Upper lobe of left lung (tissue), 6 donors: ENCODE results near the gene TPPP. TPM values are rescaled to one million over a fixed set of nuclear protein-coding genes. Genes with fewer than 3 reads are reported as not detected.
A peak's percentile ranks its signal among the peaks of the same experiment; 100 is the strongest.
"Not testable (repeated sequence)": the region's sequence is repeated elsewhere in the genome, so short reads cannot be mapped to it uniquely, and the experiment has no call there.

Source experiments
- ATAC-seq, 2 donors: fragments of 200-7000 bp; cut with Tn5 transposase; one replicate each; pipeline ENCODE4 v1.9.1; 2022; ENCODE audit warnings: mild to moderate bottlenecking in 2 of 2, moderate library complexity in 2 of 2; ENCODE audit not compliant: low FRiP score in 2 of 2
- DNase-seq, 2 donors: peaks; one replicate each; pipeline ENCODE4 v3.0.0-alpha.2; 2019 to 2020
- H3K27ac ChIP-seq, 4 donors: fragments of 200-600 bp; sonication (generic); one replicate each; pipeline ENCODE4 v1.5.1; 2016 to 2019
- H3K27me3 ChIP-seq, 4 donors: fragments of 200-600 bp; sonication (generic); one replicate each; pipeline ENCODE4 v1.5.1; 2017 to 2019
- H3K36me3 ChIP-seq, 4 donors: fragments of 200-600 bp; sonication (generic); one replicate each; pipeline ENCODE4 v1.5.1; 2016 to 2019
- H3K4me1 ChIP-seq, 4 donors: fragments of 200-600 bp; sonication (generic); one replicate each; pipeline ENCODE4 v1.5.1; 2018 to 2019
- H3K4me3 ChIP-seq, 4 donors: fragments of 200-600 bp; sonication (generic); one replicate each; pipeline ENCODE4 v1.5.1; 2017 to 2019; ENCODE audit warnings: mild to moderate bottlenecking in 2 of 4, moderate library complexity in 1 of 4
- H3K9me3 ChIP-seq, 4 donors: fragments of 200-600 bp; sonication (generic); one replicate each; pipeline ENCODE4 v1.5.1; 2018 to 2019
- CTCF ChIP-seq, 6 experiments: fragments of 450-650 bp in 4 of 6; fragments of 200-600 bp in 2 of 6; sonication (generic) in 2 of 6; IDR thresholded peaks; one replicate each; pipeline ENCODE4 v1.5.1; 2016 to 2019; ENCODE audit warnings: antibody characterized with exemption in 6 of 6
- EP300 ChIP-seq, 4 donors: sonication (generic); formaldehyde crosslinking; IDR thresholded peaks; one replicate each; pipeline ENCODE4 v1.5.1; 2017; ENCODE audit warnings: antibody characterized with exemption in 4 of 4, control low read depth in 2 of 4
- POLR2A ChIP-seq, 4 donors: fragments of 450-650 bp; IDR thresholded peaks; one replicate each; pipeline ENCODE4 v1.5.1; 2016 to 2017; ENCODE audit warnings: antibody characterized with exemption in 4 of 4, mild to moderate bottlenecking in 2 of 4
- POLR2AphosphoS5 ChIP-seq, 2 donors: sonication (generic); formaldehyde crosslinking; IDR thresholded peaks; one replicate each; pipeline ENCODE4 v1.5.1; 2017; ENCODE audit warnings: antibody characterized with exemption in 2 of 2
- WGBS, 2 donors: methylation state at CpG; one replicate each; pipeline ENCODE4 v1.1.5; 2017 to 2018; 5-methylcytosine and 5-hydroxymethylcytosine counted together
- total RNA-seq, 6 donors: library from RNA; depleted of rRNA in 4 of 6; stranded (reverse); fragments of >200 nt in 4 of 6; gene quantifications; one replicate each; pipeline versions ENCODE4 v1.1.0 to v1.2.1, GENCODE V29; 2016 to 2021
- donor health status: DM: no; HTN: no; CAD: no; lungs with moderate emphysema.
- donor health status: DM: no; HTN: yes; CAD: no; lungs with severe emphysema.

TPPP gene
- total RNA-seq, 6 donors from 2014 or later = 14.3 to 42.7 (median 19.1) TPM

GRCh38 chr5:717143-717542, 24.0 kb upstream of the TPPP start:
- 52 to 86% methylated on average over 7 of the region's 7 CpGs for WGBS, 2 donors
- DNase-seq (no peak), ATAC-seq (peak in 1 of 2 donors; percentile 35)
- Histone ChIP-seq H3K9me3 (peaks cover 0 to 9% (median 4%) of the 10 kb centered on the region in 4 donors), H3K27me3 (no peaks in the 10 kb centered on the region), H3K27ac (peak overlapping the region in 2 of 4 donors; percentile 7 to 40), H3K4me1 (no peaks in the 10 kb centered on the region), H3K4me3 (no peak overlapping the region), H3K36me3 (no peaks in the 10 kb centered on the region)
- TF ChIP-seq POLR2AphosphoS5 (IDR thresholded peaks at IDR 0.05) (no peak), EP300 (IDR thresholded peaks at IDR 0.05) (no peak), CTCF (IDR thresholded peaks at IDR 0.05) (no peak), POLR2A (IDR thresholded peaks at IDR 0.05) (no peak)

GRCh38 chr5:716740-717139, 23.6 kb upstream of the TPPP start:
- peak overlapping the region in 2 of 4 donors; percentile 7 to 40 for H3K27ac ChIP-seq
- ATAC-seq = peak; percentile 24 to 65
- not testable (repeated sequence) for H3K9me3 ChIP-seq, H3K4me3 ChIP-seq, H3K27me3 ChIP-seq, DNase-seq, H3K4me1 ChIP-seq, H3K36me3 ChIP-seq
- WGBS, 2 donors = 62 to 64% methylated on average over 4 of the region's 4 CpGs

GRCh38 chr5:715636-716035, 22.5 kb upstream of the TPPP start:
- H3K36me3 ChIP-seq, ATAC-seq, DNase-seq, H3K4me3 ChIP-seq, H3K27ac ChIP-seq, H3K4me1 ChIP-seq, H3K27me3 ChIP-seq, H3K9me3 ChIP-seq: not testable (repeated sequence)
- 86 to 90% methylated on average over 3 to 4 of the region's 4 CpGs for WGBS, 2 donors

- WGBS, 2 donors = 66 to 77% methylated on average over 6 to 8 of the region's 8 CpGs
- not testable (repeated sequence) for H3K36me3 ChIP-seq, H3K4me3 ChIP-seq, H3K4me1 ChIP-seq, DNase-seq, ATAC-seq, H3K27me3 ChIP-seq, H3K27ac ChIP-seq, H3K9me3 ChIP-seq
Observed at GRCh38 chr5:714215-715118, 21.3 kb upstream of the TPPP start.

GRCh38 chr5:713686-714085, 20.5 kb upstream of the TPPP start:
- not testable (repeated sequence) for ATAC-seq, DNase-seq, H3K4me1 ChIP-seq, H3K9me3 ChIP-seq, H3K27me3 ChIP-seq, H3K27ac ChIP-seq, H3K36me3 ChIP-seq, H3K4me3 ChIP-seq
- WGBS, 2 donors = 56 to 71% methylated on average over 3 of the region's 3 CpGs

GRCh38 chr5:708848-709517, 15.8 kb upstream of the TPPP start:
- ATAC-seq, DNase-seq, H3K4me3 ChIP-seq, H3K36me3 ChIP-seq, H3K27ac ChIP-seq, H3K27me3 ChIP-seq, H3K9me3 ChIP-seq, H3K4me1 ChIP-seq: not testable (repeated sequence)
- WGBS, 2 donors = 76 to 94% methylated on average over 2 of the region's 3 CpGs

GRCh38 chr5:708374-708773, 15.2 kb upstream of the TPPP start:
- 83 to 97% methylated on average over 4 of the region's 4 CpGs for WGBS, 2 donors
- not testable (repeated sequence) for DNase-seq, ATAC-seq

GRCh38 chr5:706127-706526, 13.0 kb upstream of the TPPP start:
- 44 to 47% methylated on average over 7 of the region's 7 CpGs for WGBS, 2 donors

More at GRCh38 chr5:708374-708773, 15.2 kb upstream of the TPPP start:
- not testable (repeated sequence) for H3K27ac ChIP-seq, H3K27me3 ChIP-seq, H3K4me1 ChIP-seq, H3K36me3 ChIP-seq, H3K4me3 ChIP-seq, H3K9me3 ChIP-seq

GRCh38 chr5:696753-697702, 3.9 kb upstream of the TPPP start:
- H3K27ac ChIP-seq, ATAC-seq, H3K9me3 ChIP-seq, H3K36me3 ChIP-seq, DNase-seq, H3K4me3 ChIP-seq, H3K27me3 ChIP-seq: not testable (repeated sequence)
- H3K4me1 ChIP-seq = peaks cover 0 to 17% (median 4%) of the 10 kb centered on the region in 4 donors
- WGBS, 2 donors = 78 to 91% methylated on average over 12 to 20 of the region's 21 CpGs

More at GRCh38 chr5:706127-706526, 13.0 kb upstream of the TPPP start:
- ATAC-seq, H3K9me3 ChIP-seq, H3K36me3 ChIP-seq, H3K4me3 ChIP-seq, H3K4me1 ChIP-seq, H3K27ac ChIP-seq, H3K27me3 ChIP-seq: not testable (repeated sequence)
- DNase-seq = peak in 1 of 2 donors; percentile 60

- not testable (repeated sequence) for H3K4me3 ChIP-seq
- WGBS, 2 donors = 95 to 100% methylated on average over 4 of the region's 8 CpGs
Observed at GRCh38 chr5:696191-696590, 3.0 kb upstream of the TPPP start.

More at GRCh38 chr5:696191-696590, 3.0 kb upstream of the TPPP start:
- H3K36me3 ChIP-seq, H3K9me3 ChIP-seq, H3K27me3 ChIP-seq, H3K27ac ChIP-seq: not testable (repeated sequence)
- peak in 1 of 2 donors; percentile 24 for DNase-seq
- H3K4me1 ChIP-seq = peaks cover 0 to 17% (median 4%) of the 10 kb centered on the region in 4 donors
- ATAC-seq = peak in 1 of 2 donors; percentile 28
